GM12878 (cell line): ENCODE data around the gene ZNF280D. TPM values are rescaled to one million over a fixed set of nuclear protein-coding genes. Genes with fewer than 3 reads are reported as not detected.

Experiments
- BMI1 ChIP-seq: fragments of 450-650 bp; IDR thresholded peaks from 2 replicates; pipeline ENCODE4 v1.6.1; 2016; ENCODE audit warnings: mild to moderate bottlenecking, moderate library complexity, borderline replicate concordance
- BRCA1 ChIP-seq: IDR thresholded peaks from 2 replicates; pipeline ENCODE4 v1.6.1; 2011; ENCODE audit warnings: low read depth, low read length, improper control_type of control experiment
- CBFB ChIP-seq: IDR thresholded peaks from 2 replicates; pipeline ENCODE4 v1.6.1; 2016; ENCODE audit warnings: antibody characterized with exemption, low read depth
- CHD4 ChIP-seq: fragments of 200-600 bp; sonication (generic); IDR thresholded peaks from 2 replicates; pipeline ENCODE4 v1.6.1; 2016; ENCODE audit warnings: mild to moderate bottlenecking
- CTCF ChIP-seq, 3 experiments: IDR thresholded peaks in 2 of 3; conservative IDR thresholded peaks in 1 of 3; 2 replicates each; pipeline ENCODE4 v1.5.1; 2011; ENCODE audit warnings: low read depth in 3 of 3, low read length in 3 of 3, mild to moderate bottlenecking in 3 of 3, control low read depth in 2 of 3, moderate library complexity in 2 of 3, inconsistent platforms in 1 of 3, mixed read lengths in 1 of 3; ENCODE audit not compliant: control insufficient read depth in 2 of 3, insufficient read depth in 1 of 3; ENCODE audit errors: extremely low read depth in 1 of 3
- EP300 ChIP-seq, 2 experiments: fragments of 150-350 bp in 1 of 2; IDR thresholded peaks; 2 replicates each; pipeline ENCODE4 v1.6.1; 2011 to 2012; ENCODE audit warnings: low read depth in 2 of 2, low read length in 2 of 2, borderline replicate concordance in 1 of 2, improper control_type of control experiment in 1 of 2, inconsistent platforms in 1 of 2; ENCODE audit not compliant: control insufficient read depth in 1 of 2
- ETV6 ChIP-seq, 2 experiments: fragments of 450-650 bp in 1 of 2; IDR thresholded peaks in 1 of 2; conservative IDR thresholded peaks in 1 of 2; 2 replicates each; pipeline ENCODE4 v1.6.1; 2014; ENCODE audit warnings: antibody characterized with exemption in 1 of 2, borderline replicate concordance in 1 of 2, low read depth in 1 of 2, mild to moderate bottlenecking in 1 of 2, moderate library complexity in 1 of 2
- EZH2 ChIP-seq: IDR thresholded peaks from 2 replicates; pipeline ENCODE4 v1.6.1; 2012; ENCODE audit warnings: low read depth, mild to moderate bottlenecking, control low read depth, inconsistent platforms, low read length, borderline replicate concordance; ENCODE audit not compliant: control insufficient read depth
- FOS ChIP-seq: IDR thresholded peaks from 3 replicates; pipeline ENCODE4 v1.6.1; 2011; ENCODE audit warnings: borderline replicate concordance; ENCODE audit not compliant: insufficient read length; ENCODE audit errors: extremely low read depth
- FOXK2 ChIP-seq: fragments of 450-650 bp; IDR thresholded peaks from 2 replicates; pipeline ENCODE4 v1.6.1; 2017; ENCODE audit warnings: mild to moderate bottlenecking, moderate library complexity
- GATAD2B ChIP-seq: fragments of 450-650 bp; conservative IDR thresholded peaks from 2 replicates; pipeline ENCODE4 v1.6.1; 2017; ENCODE audit warnings: low read depth, mild to moderate bottlenecking, moderate library complexity
- HCFC1 ChIP-seq: fragments of 150-350 bp; IDR thresholded peaks from 2 replicates; pipeline ENCODE4 v1.6.1; 2014; ENCODE audit warnings: low read length
- HDGF ChIP-seq: fragments of 450-650 bp; IDR thresholded peaks from 2 replicates; pipeline ENCODE4 v1.6.1; 2016; ENCODE audit warnings: antibody characterized with exemption
- IKZF1 ChIP-seq: fragments of 450-650 bp; conservative IDR thresholded peaks from 2 replicates; pipeline ENCODE4 v1.6.1; 2017; ENCODE audit warnings: antibody characterized with exemption, mild to moderate bottlenecking
- KLF5 ChIP-seq: fragments of 450-650 bp; IDR thresholded peaks from 2 replicates; pipeline ENCODE4 v1.6.1; 2014; ENCODE audit warnings: mild to moderate bottlenecking; ENCODE audit not compliant: partially characterized antibody
- MTA3 ChIP-seq: IDR thresholded peaks from 2 replicates; pipeline ENCODE4 v1.6.1; 2012; ENCODE audit warnings: low read length, inconsistent platforms, borderline replicate concordance
- NFYA ChIP-seq: IDR thresholded peaks from 2 replicates; pipeline ENCODE4 v1.6.1; 2011; ENCODE audit warnings: low read depth, mild to moderate bottlenecking, low read length, improper control_type of control experiment, borderline replicate concordance
- POLR2AphosphoS5 ChIP-seq: IDR thresholded peaks from 2 replicates; pipeline ENCODE4 v1.6.1; 2011; ENCODE audit warnings: mild to moderate bottlenecking, low read length, inconsistent platforms
- SMARCA5 ChIP-seq: fragments of 450-650 bp; IDR thresholded peaks from 2 replicates; pipeline ENCODE4 v1.6.1; 2017; ENCODE audit warnings: mild to moderate bottlenecking
- TCF12 ChIP-seq: IDR thresholded peaks from 2 replicates; pipeline ENCODE4 v1.6.1; 2011; ENCODE audit warnings: low read depth, mild to moderate bottlenecking, low read length
- TCF3 ChIP-seq: IDR thresholded peaks from 2 replicates; pipeline ENCODE4 v1.6.1; 2012; ENCODE audit warnings: low read depth, mild to moderate bottlenecking, low read length, borderline replicate concordance; ENCODE audit not compliant: insufficient read depth
- USF1 ChIP-seq: IDR thresholded peaks from 2 replicates; pipeline ENCODE4 v1.6.1; 2011; ENCODE audit warnings: borderline replicate concordance, low read depth, mild to moderate bottlenecking, moderate library complexity, mixed read lengths, low read length; ENCODE audit not compliant: insufficient read depth; ENCODE audit errors: extremely low read length
- ZNF217 ChIP-seq: fragments of 450-650 bp; IDR thresholded peaks from 2 replicates; pipeline ENCODE4 v1.6.1; 2017; ENCODE audit warnings: antibody characterized with exemption, mild to moderate bottlenecking
- ZNF24 ChIP-seq: fragments of 450-650 bp; IDR thresholded peaks from 2 replicates; pipeline ENCODE4 v1.6.1; 2017; ENCODE audit warnings: antibody characterized with exemption, mild to moderate bottlenecking
- ZSCAN29 ChIP-seq: fragments of 450-650 bp; IDR thresholded peaks from 2 replicates; pipeline ENCODE4 v1.6.1; 2017; ENCODE audit warnings: mild to moderate bottlenecking, moderate library complexity
- ZZZ3 ChIP-seq: IDR thresholded peaks from 2 replicates; pipeline ENCODE4 v1.6.1; 2011; ENCODE audit warnings: low read depth; ENCODE audit not compliant: control insufficient read depth, insufficient read length
- polyA plus RNA-seq, 11 experiments: library from polyadenylated mRNA; depleted of rRNA in 4 of 11; unstranded in 6 of 11; stranded (reverse) in 5 of 11; fragments of >200 nt; fragmentation: Nextera tagmentation in 4 of 11; fragmentation: Illumina TruSeq in 1 of 11; extraction: Ambion mirVana in 4 of 11; extraction: Trizol in 1 of 11; gene quantifications; 1 replicate in 1 of 11; 2 replicates in 10 of 11; pipeline versions ENCODE4 v1.2.1 to v1.2.3, GENCODE V29; 2011 to 2016; ENCODE audit warnings: inconsistent platforms in 2 of 11, missing spikeins in 2 of 11, low read depth in 1 of 11
- total RNA-seq, 4 experiments: library from RNA; depleted of rRNA in 3 of 4; stranded (reverse); fragments of >200 nt in 3 of 4; fragmentation: Illumina TruSeq in 1 of 4; extraction: Trizol in 1 of 4; gene quantifications; 2 replicates each; pipeline versions ENCODE4 v1.2.1 to v1.2.3, GENCODE V29; 2013 to 2021
- TF ChIP-seq, protein P1 (sequence below): IDR thresholded peaks from 2 replicates; pipeline ENCODE4 v1.6.1; 2011; ENCODE audit warnings: mild to moderate bottlenecking, low read depth, low read length, moderate library complexity; ENCODE audit not compliant: insufficient replicate concordance

Gene ZNF280D
- total and polyA plus RNA-seq, 10 of the 15 experiments (the other 5 are each of a cell fraction or from before 2014, with no cell fraction given): 5.6 to 18.6 (median 8.6) TPM

DNA sequence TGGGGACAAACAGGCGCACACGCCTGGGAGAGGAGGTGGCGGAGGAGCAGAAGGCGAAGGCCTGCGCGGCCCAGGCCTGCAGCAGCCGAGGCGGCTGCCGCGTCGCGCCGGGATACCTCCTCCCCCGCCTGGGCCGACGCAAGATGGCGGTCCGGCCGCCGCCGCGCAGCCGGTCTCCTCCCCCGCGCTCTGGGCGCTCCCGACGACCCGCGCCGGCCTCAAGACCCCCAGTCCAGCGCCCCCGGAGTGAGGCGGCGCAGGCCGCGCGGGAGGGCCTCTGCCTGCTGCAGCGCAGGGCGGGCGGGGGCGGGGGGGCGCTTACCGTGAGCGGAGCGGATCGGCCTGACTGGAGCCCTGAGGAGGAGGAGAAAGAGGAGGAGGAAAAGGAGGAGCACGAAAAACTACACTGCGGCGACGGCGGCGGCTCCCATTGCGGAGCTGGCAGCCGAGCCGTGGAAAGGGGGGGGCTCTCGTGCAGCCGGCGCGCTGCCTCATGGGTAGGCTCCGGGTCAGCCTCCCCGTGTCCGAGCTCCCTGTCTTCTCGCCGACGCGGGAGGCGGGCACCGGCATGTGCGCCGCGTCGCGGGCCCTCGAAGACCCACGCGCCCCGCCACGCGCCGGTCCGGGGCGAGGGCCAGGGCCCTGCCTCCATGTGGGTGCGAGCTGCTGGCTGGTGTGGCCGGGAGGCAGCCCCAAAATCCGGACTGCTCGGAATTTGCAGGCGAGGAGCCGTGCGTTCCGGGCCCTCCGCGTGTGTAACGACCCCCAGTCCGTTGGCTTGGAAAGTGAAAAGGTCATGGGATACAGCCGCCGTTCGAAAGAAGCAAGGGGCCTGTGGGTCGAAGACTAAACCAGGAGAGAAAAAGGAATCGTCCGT lies at the start of gene ZNF280D (continued):
- TF ChIP-seq CTCF (IDR thresholded peaks at IDR 0.05 in 2 of 3, conservative IDR thresholded peaks at IDR 0.05 in 1 of 3; ENCODE audit: control insufficient read depth in 2 of 3, extremely low read depth in 1 of 3, insufficient read depth in 1 of 3, low read depth in 3 of 3, low read length in 3 of 3) (no peak), BRCA1 (no peak), ZNF217 (peak; percentile 64), EZH2 (no peak), ZZZ3 (no peak), NFYA (no peak), ETV6 (conservative IDR thresholded peaks at IDR 0.05 in 1 of 2, IDR thresholded peaks at IDR 0.05 in 1 of 2; ENCODE audit: borderline replicate concordance in 1 of 2, low read depth in 1 of 2) (no peak), USF1 (no peak), BMI1 (no peak), HDGF (no peak), HCFC1 (0 out of 2 replicates have a peak, but pooled peaks have one; percentile 34), CHD4 (no peak), ZSCAN29 (no peak), FOXK2 (no peak), TCF3 (0 out of 2 replicates have a peak, but pooled peaks have one; percentile 30), GATAD2B (peak; percentile 70), TCF12 (peak; percentile 57; the same call in 1 of the 2 replicates), ZNF24 (peak; percentile 2; the same call in 1 of the 2 replicates), POLR2AphosphoS5 (peak; percentile 59; the same call in 1 of the 2 replicates), SMARCA5 (0 out of 2 replicates have a peak, but pooled peaks have one; percentile 30), CBFB (no peak), MTA3 (no peak), FOS (no peak), EP300 (IDR thresholded peaks at IDR 0.05; ENCODE audit: borderline replicate concordance in 1 of 2, control insufficient read depth in 1 of 2, low read depth in 2 of 2, low read length in 2 of 2) (no peak), KLF5 (peak; percentile 72), IKZF1 (peak; percentile 81)
- TF ChIP-seq, protein P1, sequence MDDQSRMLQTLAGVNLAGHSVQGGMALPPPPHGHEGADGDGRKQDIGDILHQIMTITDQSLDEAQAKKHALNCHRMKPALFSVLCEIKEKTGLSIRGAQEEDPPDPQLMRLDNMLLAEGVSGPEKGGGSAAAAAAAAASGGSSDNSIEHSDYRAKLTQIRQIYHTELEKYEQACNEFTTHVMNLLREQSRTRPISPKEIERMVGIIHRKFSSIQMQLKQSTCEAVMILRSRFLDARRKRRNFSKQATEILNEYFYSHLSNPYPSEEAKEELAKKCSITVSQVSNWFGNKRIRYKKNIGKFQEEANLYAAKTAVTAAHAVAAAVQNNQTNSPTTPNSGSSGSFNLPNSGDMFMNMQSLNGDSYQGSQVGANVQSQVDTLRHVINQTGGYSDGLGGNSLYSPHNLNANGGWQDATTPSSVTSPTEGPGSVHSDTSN: no peak
